Endothelial cell of umbilical vein (primary cell): ENCODE results near the gene LRRC38. TPM values are rescaled to one million over a fixed set of nuclear protein-coding genes. Genes with fewer than 3 reads are reported as not detected.

Experiments
- BruUV-seq: library from RNA; stranded (reverse); fragments of 400-500 nt; replicated peaks from 2 replicates; lab custom pipeline; 2021; lab: Mats Ljungman, UMichigan
- CTCF ChIA-PET: fragments of 300-600, 350-600 bp; sonication (Branson Sonifier 250); formaldehyde crosslinking; loops from one replicate; lab custom pipeline; 2021; ENCODE audit warnings: antibody characterized with exemption, inconsistent platforms; lab: Charles Lee
- POLR2A ChIA-PET: fragments of 300-600, 350-600 bp; sonication (Branson Sonifier 250); formaldehyde crosslinking; loops from one replicate; lab custom pipeline; 2021; ENCODE audit warnings: antibody characterized with exemption, inconsistent platforms; lab: Charles Lee
- DNase-seq: peaks from one replicate; pipeline ENCODE4 v3.0.0-alpha.2; 2011; ENCODE audit warnings: low read depth, low spot score
- FAIRE-seq: peaks from 2 replicates; lab custom pipeline; 2011; peaks lifted over from hg19 to GRCh38; lab: Jason Lieb, UNC
- H2AFZ ChIP-seq: 2 replicates; pipeline ENCODE4 v1.6.0; 2012; ENCODE audit warnings: low read depth, low read length, control low read depth, inconsistent platforms
- H3K27ac ChIP-seq: 2 replicates; pipeline ENCODE4 v1.5.1; 2011; ENCODE audit warnings: low read depth, mild to moderate bottlenecking, control low read depth, low read length, moderate library complexity; ENCODE audit not compliant: insufficient read depth
- H3K27me3 ChIP-seq, 2 experiments: 2 replicates each; pipeline versions ENCODE4 v1.6.0 to v1.6.1; 2011; ENCODE audit warnings: low read length in 2 of 2, mixed read lengths in 1 of 2; ENCODE audit not compliant: control insufficient read depth in 2 of 2, insufficient read depth in 2 of 2
- H3K36me3 ChIP-seq, 2 experiments: 2 replicates in 1 of 2; 3 replicates in 1 of 2; pipeline ENCODE4 v1.5.1; 2011; ENCODE audit warnings: low read length in 2 of 2, mild to moderate bottlenecking in 1 of 2, moderate library complexity in 1 of 2; ENCODE audit not compliant: control insufficient read depth in 2 of 2, insufficient read depth in 2 of 2; ENCODE audit errors: extremely low read depth in 1 of 2
- H3K4me1 ChIP-seq: 3 replicates; pipeline ENCODE4 v1.5.1; 2011; ENCODE audit warnings: mild to moderate bottlenecking, low read length; ENCODE audit not compliant: control insufficient read depth, insufficient read depth; ENCODE audit errors: extremely low read depth
- H3K4me2 ChIP-seq: 2 replicates; pipeline ENCODE4 v1.6.1; 2011; ENCODE audit warnings: low read length, control low read depth, mixed read lengths; ENCODE audit not compliant: insufficient read depth
- H3K4me3 ChIP-seq, 3 experiments: fragments of 200-600 bp in 1 of 3; sonication (generic), shearing (Covaris generic) in 1 of 3; replicated peaks in 1 of 3; 2 replicates each; pipeline ENCODE4 v1.5.1; 2011 to 2016; ENCODE audit warnings: control low read depth in 3 of 3, low read length in 3 of 3, mild to moderate bottlenecking in 2 of 3, inconsistent platforms in 1 of 3, low read depth in 1 of 3, moderate library complexity in 1 of 3; ENCODE audit not compliant: insufficient read depth in 1 of 3
- H3K79me2 ChIP-seq: 2 replicates; pipeline ENCODE4 v1.6.0; 2012; ENCODE audit warnings: low read length, inconsistent platforms; ENCODE audit not compliant: control insufficient read depth, insufficient read depth
- H3K9ac ChIP-seq: replicated peaks from 2 replicates; pipeline ENCODE3; 2011; ENCODE audit warnings: low read length, control low read depth; ENCODE audit not compliant: insufficient read depth; ENCODE audit errors: extremely low read depth
- H3K9me1 ChIP-seq: replicated peaks from 3 replicates; pipeline ENCODE4 v1.6.0; 2011; ENCODE audit warnings: mild to moderate bottlenecking, low read length; ENCODE audit not compliant: control insufficient read depth, insufficient read depth; ENCODE audit errors: extremely low read depth
- H3K9me3 ChIP-seq: replicated peaks from 2 replicates; pipeline ENCODE4 v1.5.1; 2012; ENCODE audit warnings: low read length, inconsistent platforms; ENCODE audit not compliant: control insufficient read depth, insufficient read depth
- H4K20me1 ChIP-seq: replicated peaks from 2 replicates; pipeline ENCODE3; 2011; ENCODE audit warnings: mild to moderate bottlenecking, low read length; ENCODE audit not compliant: control insufficient read depth, insufficient read depth; ENCODE audit errors: extremely low read depth
- CTCF ChIP-seq, 2 donors: IDR thresholded peaks; 1 replicate in 1 of 2; 2 replicates in 1 of 2; pipeline ENCODE4 v1.5.1; 2011; ENCODE audit warnings: low read length in 2 of 2, mild to moderate bottlenecking in 2 of 2, moderate library complexity in 2 of 2, control low read depth in 1 of 2, inconsistent platforms in 1 of 2, low read depth in 1 of 2; ENCODE audit not compliant: insufficient read depth in 1 of 2; ENCODE audit errors: extremely low read depth in 1 of 2
- EZH2 ChIP-seq: IDR thresholded peaks from 2 replicates; pipeline ENCODE4 v1.6.1; 2012; ENCODE audit warnings: borderline replicate concordance, low read depth, mild to moderate bottlenecking, moderate library complexity, low read length, inconsistent platforms; ENCODE audit not compliant: severe bottlenecking
- FOS ChIP-seq: IDR thresholded peaks from 2 replicates; pipeline ENCODE4 v1.6.1; 2011; ENCODE audit warnings: mild to moderate bottlenecking, low read length, moderate library complexity, borderline replicate concordance; ENCODE audit not compliant: insufficient read depth
- GATA2 ChIP-seq: IDR thresholded peaks from 2 replicates; pipeline ENCODE4 v1.7.0; 2011; ENCODE audit warnings: low read depth, mild to moderate bottlenecking, moderate library complexity, mixed read lengths, low read length; ENCODE audit not compliant: insufficient read length, insufficient read depth
- JUN ChIP-seq: IDR thresholded peaks from 2 replicates; pipeline ENCODE4 v1.6.1; 2011; ENCODE audit warnings: borderline replicate concordance, low read depth; ENCODE audit not compliant: insufficient read length, insufficient read depth
- MAX ChIP-seq: IDR thresholded peaks from 2 replicates; pipeline ENCODE4 v1.6.1; 2011; ENCODE audit not compliant: insufficient read depth, insufficient read length
- MYC ChIP-seq: IDR thresholded peaks from one replicate; pipeline ENCODE4 v1.6.1; 2011; ENCODE audit warnings: mild to moderate bottlenecking, low read depth, low read length
- POLR2A ChIP-seq: IDR thresholded peaks from 2 replicates; pipeline ENCODE4 v1.6.1; 2012; ENCODE audit warnings: low read depth, mild to moderate bottlenecking, control low read depth, low read length
- POLR2AphosphoS5 ChIP-seq: IDR thresholded peaks from 2 replicates; pipeline ENCODE4 v1.6.1; 2012; ENCODE audit warnings: low read depth, mild to moderate bottlenecking, control low read depth, low read length, moderate library complexity; ENCODE audit not compliant: insufficient read depth
- dilution Hi-C: fragments of 300-500 bp; cut with MboI; formaldehyde crosslinking; loops from one replicate; pipeline ENCODE4 v1.15.0; 2019; ENCODE audit warnings: low sequenced_read_pairs; ENCODE audit not compliant: extremely low pct_ligation_motif_present
- intact Hi-C: fragments of 100-400 bp; cut with micrococcal nuclease; formaldehyde crosslinking; loops from one replicate; pipeline ENCODE4 v1.10.0; 2022
- polyA plus RNA-seq, 4 experiments: library from polyadenylated mRNA; depleted of rRNA in 3 of 4; stranded (reverse) in 3 of 4; unstranded in 1 of 4; fragments of >200 nt; gene quantifications; 2 replicates each; pipeline versions ENCODE4 v1.2.1 to v1.2.3, GENCODE V29; 2011 to 2012; ENCODE audit warnings: missing spikeins in 1 of 4
- total RNA-seq: library from RNA; stranded (reverse); gene quantifications from 2 replicates; pipeline ENCODE4 v1.2.3, GENCODE V29; 2021

The LRRC38 gene
- total and polyA plus RNA-seq, 2 donors (not counting 3 experiments of a cell fraction or from before 2014, with no cell fraction given) = not detected

GRCh38 chr1:13469343-13469742 is 44.5 kb downstream of the LRRC38 start:
- H2AFZ ChIP-seq = no peak overlapping the region
- TF ChIP-seq CTCF (IDR thresholded peaks at IDR 0.05; ENCODE audit: extremely low read depth in 1 of 2, insufficient read depth in 1 of 2, low read depth in 1 of 2, low read length in 2 of 2) = no peak
- TF ChIP-seq GATA2 = no peak
- TF ChIP-seq POLR2AphosphoS5 = no peak
- no peak for TF ChIP-seq EZH2
- no peak for TF ChIP-seq POLR2A
- no peak for TF ChIP-seq MYC
- TF ChIP-seq MAX = no peak
- no peak for TF ChIP-seq FOS
- TF ChIP-seq JUN = no peak
- no peak for DNase-seq
- peaks cover 3% of the 10 kb centered on the region for H3K9me3 ChIP-seq
- CTCF ChIA-PET = no interaction called here
- intact Hi-C loops (no loop called here), dilution Hi-C loops (no loop called here)
- H3K27ac ChIP-seq = no peak overlapping the region
- no peak overlapping the region for H3K4me3 ChIP-seq
- no peaks in the 10 kb centered on the region for H3K27me3 ChIP-seq
- H3K79me2 ChIP-seq = no peaks in the 10 kb centered on the region
- no peak overlapping the region for H3K4me2 ChIP-seq
- no peaks in the 10 kb centered on the region for H3K4me1 ChIP-seq
- no peaks in the 10 kb centered on the region for H3K9me1 ChIP-seq
- no peak overlapping the region for H3K9ac ChIP-seq
- H3K36me3 ChIP-seq = no peaks in the 10 kb centered on the region
- POLR2A ChIA-PET = no interaction called here
- BruUV-seq = no TSS peak
- no peaks in the 10 kb centered on the region for H4K20me1 ChIP-seq
- FAIRE-seq = no peak
